ENCODE measurements around the gene GRIK4. TPM values are rescaled to one million over a fixed set of nuclear protein-coding genes. Genes with fewer than 3 reads are reported as not detected.

The GRIK4 gene
- total and polyA plus RNA-seq, 2 donors (not counting 1 experiment from before 2014, with no cell fraction given): 0.12 to 0.27 TPM

GRCh38 chr11:120810251-120810650 is 298.7 kb downstream of the GRIK4 start:
- no peaks in the 10 kb centered on the region for H3K9me3 Mint-ChIP-seq (ENCODE audit: insufficient read depth)
- no peaks in the 10 kb centered on the region for H3K4me1 Mint-ChIP-seq
- TF ChIP-seq EZH2 (IDR thresholded peaks at IDR 0.05; ENCODE audit: borderline replicate concordance, insufficient read depth, low read depth, low read length, poor library complexity, severe bottlenecking): no peak
- TF ChIP-seq, protein P1, sequence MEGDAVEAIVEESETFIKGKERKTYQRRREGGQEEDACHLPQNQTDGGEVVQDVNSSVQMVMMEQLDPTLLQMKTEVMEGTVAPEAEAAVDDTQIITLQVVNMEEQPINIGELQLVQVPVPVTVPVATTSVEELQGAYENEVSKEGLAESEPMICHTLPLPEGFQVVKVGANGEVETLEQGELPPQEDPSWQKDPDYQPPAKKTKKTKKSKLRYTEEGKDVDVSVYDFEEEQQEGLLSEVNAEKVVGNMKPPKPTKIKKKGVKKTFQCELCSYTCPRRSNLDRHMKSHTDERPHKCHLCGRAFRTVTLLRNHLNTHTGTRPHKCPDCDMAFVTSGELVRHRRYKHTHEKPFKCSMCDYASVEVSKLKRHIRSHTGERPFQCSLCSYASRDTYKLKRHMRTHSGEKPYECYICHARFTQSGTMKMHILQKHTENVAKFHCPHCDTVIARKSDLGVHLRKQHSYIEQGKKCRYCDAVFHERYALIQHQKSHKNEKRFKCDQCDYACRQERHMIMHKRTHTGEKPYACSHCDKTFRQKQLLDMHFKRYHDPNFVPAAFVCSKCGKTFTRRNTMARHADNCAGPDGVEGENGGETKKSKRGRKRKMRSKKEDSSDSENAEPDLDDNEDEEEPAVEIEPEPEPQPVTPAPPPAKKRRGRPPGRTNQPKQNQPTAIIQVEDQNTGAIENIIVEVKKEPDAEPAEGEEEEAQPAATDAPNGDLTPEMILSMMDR (IDR thresholded peaks at IDR 0.05): no peak
- no peak overlapping the region for H3K4me3 ChIP-seq (ENCODE audit: control extremely low read depth in 1 of 5, extremely low read depth in 1 of 5, insufficient read depth in 1 of 5, low read depth in 2 of 5, low read length in 4 of 5)
- H3K27ac Mint-ChIP-seq: no peak overlapping the region
- H3K27ac ChIP-seq (ENCODE audit: low read length in 2 of 2): no peak overlapping the region
- peaks cover 23% of the 10 kb centered on the region for H3K27me3 Mint-ChIP-seq
- 100% methylated on average over 2 of the region's 2 CpGs for WGBS (ENCODE audit: insufficient coverage)
- ChIA-PET CTCF (interaction anchor here (0.6 kb wide), 1 partner anchor 9 kb away, joined by 3 read pairs; no protein-coding TSS in a partner anchor), POLR2A (no interaction called here)
- ATAC-seq (ENCODE audit: low read depth) (no peak), DNase-seq (no peak)
- no peak overlapping the region for H3K4me3 Mint-ChIP-seq
- H3K9me3 ChIP-seq (ENCODE audit: control extremely low read depth in 1 of 3, control insufficient read depth in 2 of 3, insufficient read depth in 1 of 3, low read length in 2 of 3): no peaks in the 10 kb centered on the region
- H3K79me2 ChIP-seq (ENCODE audit: control insufficient read depth, insufficient read depth, low read length): no peaks in the 10 kb centered on the region
- peaks cover 0 to 16% (median 0%) of the 10 kb centered on the region in 4 experiments for H3K27me3 ChIP-seq (replicated peaks in 1 of 4; ENCODE audit: control extremely low read depth in 1 of 4, control insufficient read depth in 3 of 4, insufficient read depth in 4 of 4, low read length in 3 of 4)
- H2AFZ ChIP-seq (ENCODE audit: insufficient read depth, low read depth, low read length, poor library complexity, severe bottlenecking): no peak overlapping the region
- no peaks in the 10 kb centered on the region for H3K36me3 ChIP-seq (replicated peaks in 1 of 2; ENCODE audit: control extremely low read depth in 1 of 2, control insufficient read depth in 1 of 2, extremely low read depth in 1 of 2, insufficient read depth in 2 of 2, low read length in 1 of 2)
- no peaks in the 10 kb centered on the region for H3K4me1 ChIP-seq (ENCODE audit: control insufficient read depth in 2 of 2, insufficient read depth in 2 of 2, low read length in 2 of 2)
- no peak overlapping the region for H3K9ac ChIP-seq (ENCODE audit: low read length)
- H4K20me1 ChIP-seq (ENCODE audit: control insufficient read depth, insufficient read depth, low read length, poor library complexity, severe bottlenecking): no peaks in the 10 kb centered on the region
- intact Hi-C loops (cut with micrococcal nuclease): no loop called here
- H3K4me2 ChIP-seq (replicated peaks; ENCODE audit: low read depth, low read length, poor library complexity, severe bottlenecking): no peak overlapping the region

DNA sequence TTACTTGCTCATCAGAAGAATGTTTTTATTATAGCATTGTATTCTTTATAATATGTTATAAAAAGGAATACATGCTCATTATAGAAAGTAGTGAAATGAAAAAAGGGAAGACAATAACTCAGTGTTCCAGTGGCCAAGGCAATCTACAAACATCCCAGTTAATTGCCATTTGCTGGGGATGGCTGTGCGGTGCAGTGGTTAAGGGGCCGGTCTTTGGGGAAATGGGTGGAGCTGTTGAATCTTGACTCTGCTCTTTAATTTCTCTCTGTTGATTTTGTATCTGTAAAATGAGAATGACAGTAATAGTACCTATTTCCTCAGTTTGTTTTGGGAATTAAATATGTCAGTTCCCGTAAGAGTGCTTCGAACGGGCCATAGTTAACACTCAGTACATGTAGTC is 299.7 kb downstream of the GRIK4 start:
- H3K27ac Mint-ChIP-seq: no peak overlapping the region
- no peaks in the 10 kb centered on the region for H3K36me3 ChIP-seq (replicated peaks in 1 of 2; ENCODE audit: control extremely low read depth in 1 of 2, control insufficient read depth in 1 of 2, extremely low read depth in 1 of 2, insufficient read depth in 2 of 2, low read length in 1 of 2)

More for the DNA sequence above, 299.7 kb downstream of the GRIK4 start:
- Histone ChIP-seq H2AFZ (ENCODE audit: insufficient read depth, low read depth, low read length, poor library complexity, severe bottlenecking) (no peak overlapping the region), H3K27me3 (replicated peaks in 1 of 4; ENCODE audit: control extremely low read depth in 1 of 4, control insufficient read depth in 3 of 4, insufficient read depth in 4 of 4, low read length in 3 of 4) (peaks cover 0 to 14% (median 0%) of the 10 kb centered on the region in 4 experiments), H3K4me3 (ENCODE audit: control extremely low read depth in 1 of 5, extremely low read depth in 1 of 5, insufficient read depth in 1 of 5, low read depth in 2 of 5, low read length in 4 of 5) (no peak overlapping the region), H3K4me1 (ENCODE audit: control insufficient read depth in 2 of 2, insufficient read depth in 2 of 2, low read length in 2 of 2) (no peaks in the 10 kb centered on the region), H3K79me2 (ENCODE audit: control insufficient read depth, insufficient read depth, low read length) (no peaks in the 10 kb centered on the region), H3K27ac (ENCODE audit: low read length in 2 of 2) (no peak overlapping the region), H3K4me2 (replicated peaks; ENCODE audit: low read depth, low read length, poor library complexity, severe bottlenecking) (no peak overlapping the region), H3K9ac (ENCODE audit: low read length) (no peak overlapping the region), H4K20me1 (ENCODE audit: control insufficient read depth, insufficient read depth, low read length, poor library complexity, severe bottlenecking) (no peaks in the 10 kb centered on the region), H3K9me3 (ENCODE audit: control extremely low read depth in 1 of 3, control insufficient read depth in 2 of 3, insufficient read depth in 1 of 3, low read length in 2 of 3) (no peaks in the 10 kb centered on the region)
- DNase-seq: no peak
- CTCF ChIA-PET: no interaction called here
- WGBS (ENCODE audit: insufficient coverage): 100% methylated on average over 2 of the region's 5 CpGs
- no peak for TF ChIP-seq EZH2 (IDR thresholded peaks at IDR 0.05; ENCODE audit: borderline replicate concordance, insufficient read depth, low read depth, low read length, poor library complexity, severe bottlenecking)
- TF ChIP-seq, protein P1 (IDR thresholded peaks at IDR 0.05): no peak
- H3K4me3 Mint-ChIP-seq: no peak overlapping the region
- no peaks in the 10 kb centered on the region for H3K4me1 Mint-ChIP-seq
- intact Hi-C loops (cut with micrococcal nuclease): no loop called here
- no peak for ATAC-seq (ENCODE audit: low read depth)
- POLR2A ChIA-PET: no interaction called here
- peaks cover 17% of the 10 kb centered on the region for H3K27me3 Mint-ChIP-seq
- H3K9me3 Mint-ChIP-seq (ENCODE audit: insufficient read depth): no peaks in the 10 kb centered on the region
